Activated T-helper 17 cell treated with anti-CD3 and anti-CD28 coated beads, Interleukin-2, amount 50 U/mL, for 72 hours (primary cell): ENCODE data around the gene PER3. TPM values are rescaled to one million over a fixed set of nuclear protein-coding genes. Genes with fewer than 3 reads are reported as not detected.

Experiments
- ATAC-seq: fragments of 150-1000 bp; cut with Tn5 transposase; replicated peaks from 2 replicates; pipeline ENCODE4 v1.10.0; 2021; ENCODE audit warnings: mild to moderate bottlenecking, moderate library complexity
- H3K27ac Mint-ChIP-seq: one replicate; pipeline ENCODE4 v1.8.0; 2022; ENCODE audit warnings: mixed read lengths
- H3K27me3 Mint-ChIP-seq: one replicate; pipeline ENCODE4 v1.8.0; 2022; ENCODE audit warnings: mixed read lengths
- H3K36me3 Mint-ChIP-seq: one replicate; pipeline ENCODE4 v1.8.0; 2022; ENCODE audit warnings: low read depth, mild to moderate bottlenecking, mixed read lengths
- H3K4me1 Mint-ChIP-seq: one replicate; pipeline ENCODE4 v1.8.0; 2022; ENCODE audit warnings: mixed read lengths
- H3K4me3 Mint-ChIP-seq: one replicate; pipeline ENCODE4 v1.8.0; 2022; ENCODE audit warnings: mild to moderate bottlenecking, mixed read lengths
- H3K9me3 Mint-ChIP-seq: one replicate; pipeline ENCODE4 v1.8.0; 2022; ENCODE audit warnings: mixed read lengths
- total RNA-seq, 2 donors: library from RNA; stranded (reverse); gene quantifications; one replicate each; pipeline ENCODE4 v1.2.3, GENCODE V29; 2022

PER3 gene
- total RNA-seq, 2 donors from 2014 or later = 3.1 to 4.8 TPM

- ATAC-seq = no peak
- Mint-ChIP-seq H3K27me3 (peaks cover 26% of the 10 kb centered on the region), H3K4me3 (no peak overlapping the region), H3K27ac (no peak overlapping the region), H3K36me3 (no peaks in the 10 kb centered on the region), H3K9me3 (no peaks in the 10 kb centered on the region), H3K4me1 (peaks cover 5% of the 10 kb centered on the region)
These were observed 104.4 kb downstream of the PER3 start for GRCh38 chr1:7888248-7889081.

DNA sequence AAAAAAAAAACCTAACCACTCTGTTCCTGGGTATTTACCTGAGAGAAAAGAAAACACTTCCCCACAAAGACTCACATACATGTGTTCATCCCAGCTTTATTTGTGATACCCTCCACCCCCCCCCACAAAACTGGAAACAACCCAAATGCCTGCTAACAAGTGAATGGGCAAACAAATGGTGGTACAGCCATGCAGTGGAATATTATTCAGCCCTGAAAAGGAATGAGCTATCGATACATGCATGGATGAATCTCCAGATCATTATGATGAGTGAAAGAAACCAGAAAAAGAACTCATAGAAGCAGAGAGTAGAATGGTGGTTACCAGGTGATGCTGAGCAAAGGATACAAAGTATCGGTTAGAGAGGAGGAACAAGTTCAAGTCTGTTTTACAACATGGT is 106.8 kb downstream of the PER3 start:
- ATAC-seq = no peak
- Mint-ChIP-seq H3K27me3 (peaks cover 19% of the 10 kb centered on the region), H3K9me3 (no peaks in the 10 kb centered on the region), H3K4me3 (no peak overlapping the region), H3K36me3 (no peaks in the 10 kb centered on the region), H3K27ac (no peak overlapping the region), H3K4me1 (no peaks in the 10 kb centered on the region)

GRCh38 chr1:7891804-7892203 is 107.7 kb downstream of the PER3 start:
- H3K4me1 Mint-ChIP-seq = no peaks in the 10 kb centered on the region
- H3K27me3 Mint-ChIP-seq = peaks cover 19% of the 10 kb centered on the region
- no peak overlapping the region for H3K27ac Mint-ChIP-seq
- no peak for ATAC-seq
- H3K4me3 Mint-ChIP-seq = no peak overlapping the region
- H3K9me3 Mint-ChIP-seq = no peaks in the 10 kb centered on the region
- H3K36me3 Mint-ChIP-seq = no peaks in the 10 kb centered on the region

DNA sequence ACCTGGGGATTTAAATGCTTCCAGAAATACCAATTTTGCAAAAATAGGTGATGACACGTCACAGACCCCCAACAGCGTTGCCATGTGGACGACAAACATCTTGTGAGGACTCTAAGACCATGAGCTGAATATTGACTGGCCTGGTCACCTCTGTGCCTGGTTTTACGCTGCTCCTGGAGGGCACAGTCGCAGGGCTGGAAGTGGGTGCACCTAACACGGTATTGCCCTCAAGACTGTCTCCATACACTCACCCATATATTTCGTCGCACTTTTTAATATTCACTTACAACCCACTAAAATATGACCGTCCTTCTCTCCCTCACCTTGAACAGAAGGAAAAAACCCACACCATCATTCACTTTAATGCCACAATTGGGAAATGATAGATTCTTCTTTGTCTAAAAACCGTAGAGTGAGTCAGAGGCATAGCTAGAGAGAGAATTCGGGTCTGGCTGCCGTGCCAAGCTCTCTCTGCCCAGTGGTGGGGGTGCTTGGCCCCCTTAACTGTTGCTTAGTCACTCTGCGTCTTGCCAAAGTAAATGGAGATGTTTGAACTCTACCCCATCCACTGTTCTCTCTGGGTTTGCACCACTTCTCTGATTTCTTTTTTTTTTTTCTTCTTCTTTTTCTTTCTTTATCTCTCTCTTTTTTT is 109.6 kb downstream of the PER3 start:
- ATAC-seq = no peak
- no peak overlapping the region for H3K4me3 Mint-ChIP-seq
- H3K27ac Mint-ChIP-seq = no peak overlapping the region
- no peaks in the 10 kb centered on the region for H3K4me1 Mint-ChIP-seq
- H3K9me3 Mint-ChIP-seq = no peaks in the 10 kb centered on the region
- peaks cover 7% of the 10 kb centered on the region for H3K27me3 Mint-ChIP-seq
- no peaks in the 10 kb centered on the region for H3K36me3 Mint-ChIP-seq

Other genes starting within 250 kb of the PER3 start
- 10 to 100 TPM; 22.3 to 24.9 TPM for gene VAMP3, start 13.0 kb upstream of the PER3 start, total RNA-seq
- gene UTS2, start 68.8 kb downstream of the PER3 start, total RNA-seq = under 1 TPM in 1 of 2 donors, not detected in 1; 0.58 TPM
- 10 to 100 TPM; 22.2 to 40.8 TPM for gene TNFRSF9, start 156.5 kb downstream of the PER3 start, total RNA-seq
- gene PARK7, start 177.4 kb downstream of the PER3 start, total RNA-seq = 100 to 1,000 TPM; 262 to 416 TPM
- gene ERRFI1, start 242.0 kb downstream of the PER3 start, total RNA-seq = 1 to 10 TPM; 1.8 to 3.1 TPM